Astrocyte (in vitro differentiated cells and primary cell): ENCODE data around the gene ALDH1A2.

Experiments used
- CTCF ChIP-seq: IDR thresholded peaks from 2 replicates; pipeline ENCODE4 v1.5.1; 2011; ENCODE audit warnings: low read depth, mild to moderate bottlenecking, inconsistent platforms, low read length, moderate library complexity; ENCODE audit not compliant: insufficient read depth
- EZH2 ChIP-seq: IDR thresholded peaks from 2 replicates; pipeline ENCODE4 v1.6.1; 2012; ENCODE audit warnings: mild to moderate bottlenecking, low read length, inconsistent platforms; ENCODE audit not compliant: insufficient read depth

- TF ChIP-seq CTCF (no peak), EZH2 (no peak)
Observed at GRCh38 chr15:57909388-57909787, 156.1 kb downstream of the ALDH1A2 start.
